ENCODE results near the gene NAPEPLD.
"Not testable (repeated sequence)": the region's sequence is repeated elsewhere in the genome, so short reads cannot be mapped to it uniquely, and the experiment has no call there.

DNA sequence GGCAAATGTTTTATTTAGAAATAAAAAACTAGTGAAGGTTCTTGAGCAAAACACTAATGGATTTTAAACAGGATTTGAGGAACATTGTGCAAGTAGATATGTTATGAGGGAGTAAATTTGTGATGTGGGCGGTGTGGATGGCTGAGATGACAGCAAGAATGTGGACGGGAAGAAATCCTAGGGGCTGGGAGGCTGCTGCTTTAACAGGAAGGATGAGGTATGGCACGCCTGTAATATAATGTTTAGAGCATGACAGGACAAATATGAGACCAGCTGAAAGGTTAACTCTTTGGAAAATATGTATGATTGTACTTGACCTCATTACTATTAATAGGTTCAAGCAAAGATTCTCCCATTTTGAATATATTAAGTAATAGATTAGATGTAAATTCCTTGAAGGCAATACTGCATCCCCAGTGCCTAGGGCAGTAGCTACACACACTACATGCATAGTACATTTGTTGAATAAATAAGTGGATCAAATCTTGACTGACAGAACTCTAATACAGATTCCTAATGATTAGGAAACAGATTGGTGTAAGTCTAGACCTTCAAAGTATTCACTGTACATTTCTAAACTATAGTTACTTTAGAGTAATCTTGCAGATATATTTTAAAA, 13.2 kb upstream of the NAPEPLD start:
- TF ChIP-seq, protein P1, sequence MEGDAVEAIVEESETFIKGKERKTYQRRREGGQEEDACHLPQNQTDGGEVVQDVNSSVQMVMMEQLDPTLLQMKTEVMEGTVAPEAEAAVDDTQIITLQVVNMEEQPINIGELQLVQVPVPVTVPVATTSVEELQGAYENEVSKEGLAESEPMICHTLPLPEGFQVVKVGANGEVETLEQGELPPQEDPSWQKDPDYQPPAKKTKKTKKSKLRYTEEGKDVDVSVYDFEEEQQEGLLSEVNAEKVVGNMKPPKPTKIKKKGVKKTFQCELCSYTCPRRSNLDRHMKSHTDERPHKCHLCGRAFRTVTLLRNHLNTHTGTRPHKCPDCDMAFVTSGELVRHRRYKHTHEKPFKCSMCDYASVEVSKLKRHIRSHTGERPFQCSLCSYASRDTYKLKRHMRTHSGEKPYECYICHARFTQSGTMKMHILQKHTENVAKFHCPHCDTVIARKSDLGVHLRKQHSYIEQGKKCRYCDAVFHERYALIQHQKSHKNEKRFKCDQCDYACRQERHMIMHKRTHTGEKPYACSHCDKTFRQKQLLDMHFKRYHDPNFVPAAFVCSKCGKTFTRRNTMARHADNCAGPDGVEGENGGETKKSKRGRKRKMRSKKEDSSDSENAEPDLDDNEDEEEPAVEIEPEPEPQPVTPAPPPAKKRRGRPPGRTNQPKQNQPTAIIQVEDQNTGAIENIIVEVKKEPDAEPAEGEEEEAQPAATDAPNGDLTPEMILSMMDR (IDR thresholded peaks at IDR 0.05; ENCODE audit: low read length) = not testable (repeated sequence)
- TF ChIP-seq EZH2 (optimal IDR thresholded peaks at IDR 0.05; ENCODE audit: low read depth, low read length); EZH2phosphoT487 (IDR thresholded peaks at IDR 0.05; ENCODE audit: low read length): not testable (repeated sequence)
